Measurements from ENCODE around the gene SPATC1L.
"Not testable (repeated sequence)": the region's sequence is repeated elsewhere in the genome, so short reads cannot be mapped to it uniquely, and the experiment has no call there.

SPATC1L gene

GRCh38 chr21:46200877-46201803 is 16.9 kb upstream of the SPATC1L start:
- DNase-seq (ENCODE audit: low read depth in 2 of 2), result not testable (repeated sequence)

GRCh38 chr21:46199436-46200373 is 15.4 kb upstream of the SPATC1L start:
- no peak for DNase-seq (ENCODE audit: low read depth in 2 of 2)

DNA sequence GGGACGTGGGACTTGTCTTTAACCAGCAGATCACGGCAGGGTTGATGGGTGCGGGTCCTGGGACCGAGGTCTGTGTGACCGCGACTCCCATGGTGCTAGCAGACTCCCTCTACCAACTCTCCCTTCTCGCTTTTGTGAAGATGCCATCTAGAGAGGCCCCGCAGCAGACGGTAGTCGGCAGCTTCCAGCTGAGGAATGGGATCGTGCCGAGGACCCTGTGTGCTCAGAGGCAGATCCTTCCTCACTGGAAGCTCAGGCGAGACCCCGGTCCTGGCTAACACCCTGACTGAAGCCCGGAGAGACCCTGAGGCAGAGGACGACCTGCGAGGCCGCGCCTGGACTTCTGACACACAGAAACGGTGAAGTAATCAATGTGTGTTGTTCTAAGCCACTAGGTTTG is 12.5 kb upstream of the SPATC1L start:
- no peak for DNase-seq (ENCODE audit: low read depth in 2 of 2)

DNA sequence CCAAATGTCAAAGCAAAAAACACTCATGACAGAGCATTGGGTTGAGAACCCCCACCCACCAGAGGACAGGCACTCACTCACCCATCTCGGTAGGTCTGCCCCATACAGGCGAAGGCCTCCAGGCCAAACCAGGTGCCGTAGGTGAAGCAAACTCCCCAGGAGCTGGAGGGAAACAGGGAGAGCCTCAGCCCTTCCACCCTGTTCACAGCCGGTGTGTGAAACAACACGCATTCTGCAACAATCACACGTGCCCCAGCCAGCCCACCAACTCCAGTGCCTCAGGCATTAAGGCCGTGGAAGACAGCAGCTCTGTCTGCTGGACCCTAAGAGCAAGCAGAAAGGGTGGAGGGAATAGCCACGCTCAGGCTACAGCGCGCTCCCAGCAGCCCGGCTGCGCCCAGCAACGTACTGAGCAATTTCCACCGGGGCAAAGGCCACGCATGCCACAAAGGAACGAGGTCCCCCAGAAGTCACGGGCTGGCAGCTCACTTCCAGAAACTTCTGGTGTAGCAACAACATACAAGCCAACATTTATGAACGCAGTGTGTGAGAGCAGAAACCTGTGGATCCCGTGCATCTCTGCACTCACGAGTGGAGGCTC is 11.4 kb upstream of the SPATC1L start:
- no peak for DNase-seq (ENCODE audit: low read depth in 2 of 2)

- DNase-seq (ENCODE audit: low read depth in 2 of 2), result no peak
Measured at GRCh38 chr21:46194374-46195334, 10.4 kb upstream of the SPATC1L start.

- DNase-seq (ENCODE audit: low read depth in 2 of 2), result no peak
Measured at GRCh38 chr21:46193829-46194373, 9.6 kb upstream of the SPATC1L start.

DNA sequence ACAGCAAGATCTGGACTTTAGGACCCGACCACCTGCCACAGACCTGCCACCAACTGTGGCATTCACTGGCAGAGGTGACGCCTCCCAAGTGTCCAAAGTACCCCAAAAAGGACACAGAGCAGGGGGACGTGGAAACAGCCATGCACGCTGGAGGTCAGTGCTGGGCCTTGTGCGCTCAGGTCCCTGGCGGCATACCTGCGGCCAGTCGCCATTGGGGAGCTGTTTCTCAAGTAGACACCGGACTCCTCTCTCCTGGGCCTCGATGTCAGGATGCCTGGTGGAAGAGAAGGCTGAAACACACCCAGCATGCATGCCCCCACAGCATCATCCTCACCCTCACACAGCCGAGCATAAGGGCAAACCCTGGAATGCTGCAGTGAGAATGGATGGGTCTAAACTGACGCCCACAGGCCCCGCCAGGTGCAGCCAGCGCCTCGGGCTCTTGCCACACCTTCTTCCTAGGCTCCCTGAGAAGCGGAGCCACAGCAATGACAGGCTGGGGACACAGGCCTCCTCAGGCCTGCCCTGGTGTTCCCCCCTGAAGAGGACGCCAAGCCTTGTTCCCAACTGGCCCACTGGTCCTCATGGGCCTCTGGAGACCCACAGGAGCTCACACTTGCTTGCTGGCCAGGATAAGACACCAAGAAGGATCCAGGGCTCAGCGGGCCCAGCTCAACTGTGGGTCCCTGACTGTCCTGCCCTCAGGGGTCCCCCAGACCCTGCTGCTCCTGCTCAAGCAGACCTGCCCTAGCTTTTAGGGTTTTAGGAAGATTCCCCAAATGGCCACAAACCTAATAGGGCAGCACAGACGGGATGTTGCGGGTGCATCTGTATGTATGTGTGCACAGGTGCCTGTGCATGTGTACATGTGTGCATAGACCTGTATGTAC is 7.7 kb upstream of the SPATC1L start:
- DNase-seq (ENCODE audit: low read depth in 2 of 2), result no peak

DNA sequence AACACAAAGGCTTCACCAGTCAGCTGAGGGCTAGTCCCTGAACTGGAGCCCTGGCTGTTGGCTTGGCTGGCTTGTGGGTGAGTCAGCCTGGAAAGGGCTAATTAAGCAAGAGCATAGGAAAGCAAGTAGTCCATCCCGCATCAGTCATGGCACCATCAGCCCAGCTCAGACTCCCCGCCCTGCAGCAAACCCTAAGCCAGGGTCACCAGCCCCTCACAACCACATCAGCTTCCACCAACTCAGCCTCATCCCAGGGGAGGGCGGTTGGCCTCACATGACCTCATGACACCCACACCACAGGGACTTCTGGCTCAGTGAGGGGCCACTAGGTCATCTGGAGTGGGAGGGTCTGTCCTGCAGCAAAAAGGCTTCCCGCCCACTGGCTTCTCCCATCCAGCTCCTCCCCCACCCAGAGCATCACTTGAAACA is 7.0 kb upstream of the SPATC1L start:
- no peak for DNase-seq (ENCODE audit: low read depth in 2 of 2)

DNA sequence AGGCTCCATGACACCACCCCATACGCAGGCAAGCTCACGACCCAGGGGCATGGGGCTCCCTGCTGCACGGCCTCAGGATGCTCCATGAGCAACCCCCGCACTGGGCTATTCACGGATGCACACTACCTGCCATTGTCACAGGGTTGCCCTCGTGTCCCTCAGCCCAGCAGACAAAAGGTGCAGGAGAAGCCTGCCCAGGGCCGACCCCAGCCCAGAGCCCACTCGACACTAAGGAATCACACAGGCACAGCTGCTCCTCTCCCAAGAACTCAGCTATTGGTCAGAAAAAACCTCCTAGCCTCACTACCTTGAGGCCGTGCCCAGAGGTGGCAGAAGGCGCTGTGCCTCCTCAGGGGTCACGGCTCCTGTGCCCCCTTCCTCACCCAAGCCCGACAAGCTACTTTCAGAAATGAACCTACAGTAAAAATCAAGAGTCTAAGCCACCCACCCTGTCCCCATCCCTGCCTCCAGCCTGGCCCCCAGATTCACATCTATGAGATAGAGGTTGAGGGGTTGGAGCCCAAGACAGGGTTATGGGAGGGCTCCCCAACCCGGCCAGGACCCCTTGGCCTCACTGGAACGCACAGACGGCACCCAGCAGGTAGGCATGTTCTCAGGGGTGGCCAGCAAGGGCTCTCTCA is 6.4 kb upstream of the SPATC1L start:
- DNase-seq (ENCODE audit: low read depth in 2 of 2), result no peak

DNA sequence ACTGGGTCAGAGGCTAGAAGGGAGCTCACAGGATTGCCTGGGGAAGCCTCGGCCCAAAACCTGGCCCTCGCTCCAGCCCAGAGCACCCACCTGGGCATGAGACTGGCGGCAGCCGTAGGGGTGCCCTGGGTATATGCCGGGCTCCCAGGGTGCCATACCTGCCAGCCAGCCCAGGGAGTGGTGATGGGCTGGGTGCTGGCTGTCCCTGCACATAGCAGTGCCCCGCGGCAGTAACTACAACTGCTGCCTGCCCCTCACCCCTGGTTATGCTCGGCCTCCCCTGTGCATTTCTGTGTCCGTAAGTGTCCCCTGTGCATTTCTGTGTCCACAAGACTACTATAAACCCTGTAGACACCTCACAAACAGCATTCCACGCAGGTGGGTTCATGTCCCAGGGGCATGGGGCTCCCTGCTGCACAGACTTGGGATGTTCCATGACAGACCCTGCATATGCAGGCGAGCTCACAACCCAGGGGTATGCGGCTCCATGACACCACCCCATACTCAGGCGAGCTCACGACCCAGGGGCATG is 5.8 kb upstream of the SPATC1L start:
- no peak for DNase-seq (ENCODE audit: low read depth in 2 of 2)

DNA sequence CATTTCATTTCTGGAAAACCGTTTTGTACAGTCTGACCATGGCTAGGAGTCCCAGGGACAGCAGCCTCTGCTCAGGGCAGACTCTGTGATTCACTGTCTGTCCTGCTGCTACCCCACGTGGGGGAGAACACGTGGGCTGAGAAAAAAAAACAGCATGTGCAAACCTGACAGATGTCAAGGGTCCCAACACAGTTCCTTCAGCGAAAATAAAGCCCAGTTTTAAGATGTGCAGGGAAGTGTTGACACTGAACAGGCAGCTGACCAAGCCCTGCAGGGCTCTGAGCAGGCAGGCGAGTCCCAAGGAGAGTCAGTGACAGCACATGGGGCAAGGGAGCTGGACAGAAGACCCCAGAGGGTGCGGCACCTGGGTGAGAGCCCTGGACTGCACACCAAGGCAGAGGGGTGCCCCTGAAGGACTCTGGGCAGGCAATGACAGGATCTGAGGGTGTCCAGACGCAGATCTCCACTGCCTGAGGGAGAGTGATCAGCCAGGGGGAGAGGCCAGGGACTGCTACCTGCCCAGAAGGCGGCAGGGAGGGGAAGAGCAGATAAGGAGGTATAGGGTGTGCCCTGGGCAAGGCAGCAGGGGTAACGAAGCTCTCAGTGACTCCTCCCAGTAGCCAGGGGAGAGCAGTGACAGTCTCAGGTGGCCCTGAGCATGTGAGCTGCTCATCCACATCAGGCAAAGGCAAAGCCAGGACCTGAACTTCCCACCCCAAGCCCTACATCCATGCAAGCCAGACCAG is 5.1 kb upstream of the SPATC1L start:
- DNase-seq (ENCODE audit: low read depth in 2 of 2), result no peak

DNA sequence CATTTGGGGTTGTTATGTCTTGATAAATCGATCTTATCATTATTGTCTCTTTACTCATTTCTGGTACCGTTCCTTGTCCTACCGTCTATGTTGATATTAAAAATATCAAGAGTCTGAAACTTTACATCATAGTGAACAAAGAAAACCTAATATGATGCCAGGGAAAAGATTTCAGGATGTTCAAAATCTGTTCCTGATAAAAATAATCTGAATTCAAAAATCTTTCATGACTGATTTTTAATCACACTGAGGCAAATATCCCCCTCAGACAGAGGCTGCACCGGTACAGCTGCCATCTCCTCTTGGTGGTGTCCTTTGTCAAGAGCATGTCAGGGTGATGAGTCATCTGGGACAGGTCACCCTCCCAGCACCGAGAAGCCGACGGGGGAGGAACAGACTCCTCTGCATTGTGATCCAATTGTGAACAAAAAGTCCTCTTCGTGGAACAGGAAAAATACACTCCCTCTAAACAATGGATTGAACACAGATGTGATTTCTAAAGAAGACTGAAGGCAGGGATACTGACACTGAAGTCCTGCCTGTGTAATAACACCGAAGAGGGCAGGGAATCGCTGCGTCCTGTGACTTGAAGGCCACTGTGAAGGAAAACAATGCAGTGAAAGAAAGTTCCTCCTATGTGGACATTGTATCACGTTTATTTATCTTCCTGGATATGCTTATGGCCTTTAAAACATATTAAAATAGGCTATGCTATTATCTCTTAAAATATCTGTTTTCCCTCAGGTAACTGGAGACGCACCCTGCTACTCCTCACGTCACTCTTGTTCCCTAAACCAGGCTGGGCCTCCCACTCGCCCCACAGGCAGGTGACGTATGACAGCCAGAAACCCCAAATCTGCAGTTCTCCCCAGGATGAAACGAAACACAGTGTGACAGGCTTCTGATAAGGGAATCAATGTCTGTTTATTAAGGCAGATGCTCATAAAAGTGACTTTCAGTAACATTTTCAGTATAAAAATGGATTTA is 4.3 kb upstream of the SPATC1L start:
- DNase-seq (ENCODE audit: low read depth in 2 of 2), result no peak

DNA sequence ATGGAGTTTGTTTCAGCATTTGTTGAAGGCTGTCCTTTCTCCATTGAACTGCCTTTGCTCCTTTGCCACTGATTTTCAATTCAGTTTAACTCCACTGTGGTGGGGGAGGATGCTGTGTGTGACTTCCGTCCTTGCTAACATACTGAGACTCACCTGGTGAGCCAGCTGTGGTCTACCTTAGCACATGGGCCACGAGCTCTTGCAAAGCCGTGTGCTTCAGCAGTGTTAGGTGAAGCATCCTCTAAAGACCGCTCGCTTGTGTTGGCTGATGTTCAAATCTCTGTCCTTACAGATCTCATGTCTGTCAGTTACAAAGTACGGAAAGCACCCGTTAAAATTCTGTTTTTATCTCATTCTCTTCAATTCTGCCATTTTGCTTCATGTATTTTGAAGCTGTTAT is 3.6 kb upstream of the SPATC1L start:
- no peak for DNase-seq (ENCODE audit: low read depth in 2 of 2)

- DNase-seq (ENCODE audit: low read depth in 2 of 2), result no peak
Measured at GRCh38 chr21:46187261-46187660, 3.0 kb upstream of the SPATC1L start.

DNA sequence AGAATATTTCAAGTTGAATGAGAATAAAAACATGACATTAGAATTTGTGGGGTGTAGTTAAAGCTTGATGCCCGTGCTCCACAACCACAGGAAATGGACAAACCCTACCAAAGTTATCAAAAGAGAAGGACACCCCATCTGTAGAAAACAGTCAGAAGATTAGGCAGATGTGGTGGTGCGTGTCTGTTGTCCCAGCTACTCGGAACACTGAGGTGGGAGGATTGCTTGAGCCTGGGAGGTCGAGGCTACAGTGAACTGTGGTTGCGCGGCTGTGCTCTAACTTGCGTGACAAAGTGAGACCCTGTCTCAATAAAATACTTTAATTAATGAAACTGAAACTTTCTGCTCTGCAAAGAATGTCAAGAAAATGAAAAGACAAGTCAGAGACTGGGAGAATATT is 1.5 kb upstream of the SPATC1L start:
- DNase-seq (ENCODE audit: low read depth in 2 of 2), result no peak

DNA sequence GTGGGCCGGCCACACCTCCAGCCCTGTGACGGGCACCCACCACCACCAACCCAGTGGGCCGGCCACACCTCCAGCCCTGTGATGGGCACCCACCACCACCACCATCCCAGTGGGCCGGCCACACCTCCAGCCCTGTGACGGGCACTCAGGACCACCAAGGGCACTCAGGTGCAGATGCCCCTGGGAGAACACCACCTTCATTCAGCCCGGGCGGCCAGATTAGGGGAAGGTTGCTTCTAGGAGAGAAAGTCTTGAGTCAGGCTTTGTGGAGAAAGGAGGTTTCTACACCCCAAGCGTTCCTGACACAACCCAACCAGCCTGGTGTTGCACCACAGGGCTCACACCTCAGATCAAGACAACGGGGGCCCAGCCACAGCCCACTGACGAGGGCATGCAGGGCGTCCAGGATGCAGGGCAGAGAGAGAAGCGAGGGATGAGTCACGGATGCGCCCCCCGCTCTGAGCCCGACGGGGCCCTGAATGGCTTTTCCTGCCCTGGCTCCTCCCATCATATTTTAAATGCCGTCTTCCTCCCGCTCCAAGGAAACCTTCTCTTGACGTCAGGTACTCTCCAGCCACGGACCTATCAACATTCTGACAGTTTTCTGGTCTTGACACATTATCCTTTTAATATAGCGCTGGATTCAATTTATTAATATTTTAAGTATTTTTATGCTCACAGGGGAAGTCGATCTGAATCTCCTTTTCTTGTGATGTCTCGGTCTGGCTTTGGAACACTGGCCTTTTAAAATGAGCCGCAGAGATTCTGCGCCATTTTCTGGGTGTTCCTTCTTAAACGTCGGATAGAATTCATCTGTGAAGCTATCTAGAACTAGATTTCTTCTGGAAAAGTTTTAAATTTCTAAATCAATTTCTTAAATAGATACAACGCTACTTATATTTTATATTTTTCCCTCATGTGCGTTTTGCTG is 631 bp upstream of the SPATC1L start:
- peak; percentile 38 to 58 for DNase-seq (ENCODE audit: low read depth in 2 of 2)
